Measurements from ENCODE around the gene CHCHD3. TPM values are rescaled to one million over a fixed set of nuclear protein-coding genes. Genes with fewer than 3 reads are reported as not detected.

Gene CHCHD3
- total and polyA plus RNA-seq, 9 of the 15 experiments (the other 6 are each of a cell fraction or from before 2014, with no cell fraction given) = 66.2 to 279 (median 204) TPM

DNA sequence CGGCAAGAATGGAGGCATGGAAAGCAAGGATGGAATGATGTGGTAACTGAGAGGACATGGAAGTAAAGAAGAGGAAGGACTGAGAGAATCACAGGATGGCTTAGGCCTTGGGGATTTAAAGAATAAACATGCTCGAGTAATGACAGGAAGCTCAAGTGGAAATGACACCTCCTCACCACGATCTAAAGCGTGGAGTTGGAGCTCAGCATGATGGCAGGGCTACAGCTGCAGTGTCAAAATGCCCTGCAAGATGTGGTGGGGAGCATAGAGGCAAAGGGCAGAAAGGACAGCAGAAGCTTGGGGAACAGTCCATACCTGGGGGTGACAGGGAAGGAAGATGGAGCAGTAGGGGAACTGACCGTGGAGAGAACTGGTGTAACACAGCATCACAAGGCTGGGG is 276.1 kb downstream of the CHCHD3 start:
- Histone ChIP-seq H3K4me3 (no peak overlapping the region), H3K79me2 (ENCODE audit: control insufficient read depth, insufficient read depth, low read length) (no peaks in the 10 kb centered on the region), H3K4me1 (replicated peaks in 1 of 2; ENCODE audit: control insufficient read depth in 2 of 2, insufficient read depth in 2 of 2, low read length in 2 of 2) (no peaks in the 10 kb centered on the region), H3K27ac (ENCODE audit: extremely low read depth, low read depth, low read length) (no peak overlapping the region), H4K20me1 (replicated peaks; ENCODE audit: control insufficient read depth, insufficient read depth, low read length) (peaks cover 3% of the 10 kb centered on the region; the same call in 1 of the 2 replicates), H2AFZ (ENCODE audit: low read depth, low read length) (no peak overlapping the region), H3K9ac (ENCODE audit: insufficient read depth in 1 of 2, low read depth in 2 of 2, low read length in 2 of 2) (no peak overlapping the region), H3K9me1 (ENCODE audit: control insufficient read depth, insufficient read depth, low read length) (no peaks in the 10 kb centered on the region), H3K4me2 (ENCODE audit: insufficient read depth, low read length) (no peak overlapping the region), H3K9me3 (replicated peaks; ENCODE audit: control insufficient read depth, insufficient read depth, low read depth, low read length) (no peaks in the 10 kb centered on the region), H3K36me3 (ENCODE audit: control insufficient read depth, insufficient read depth, low read length) (no peaks in the 10 kb centered on the region; the same call in 2 of the 3 replicates), H3K27me3 (ENCODE audit: control insufficient read depth in 2 of 2, insufficient read depth in 2 of 2, low read length in 2 of 2) (no peaks in the 10 kb centered on the region)
- ATAC-seq = no peak
- TF ChIP-seq PRMT5 (CRISPR knock-in tag; IDR thresholded peaks at IDR 0.05) = no peak
- TF ChIP-seq PHF8 (IDR thresholded peaks at IDR 0.05; ENCODE audit: borderline replicate concordance, low read length) = peak; percentile 6; the same call in 1 of the 2 replicates
- 0 out of 2 replicates have a peak, but pooled peaks have one; percentile 34 for TF ChIP-seq IRF2 (CRISPR knock-in tag; IDR thresholded peaks at IDR 0.05)
- DNase-seq (ENCODE audit: extremely low read depth in 1 of 4, low spot score in 3 of 4) = no peak
- intact Hi-C loops (cut with micrococcal nuclease) (no loop called here), in situ Hi-C loops (cut with MboI) (no loop called here)
- no peak for FAIRE-seq
- CTCF ChIA-PET (ENCODE audit: low intra/inter-chr PET ratio) = no interaction called here
- POLR2A ChIA-PET = interaction anchor here (0.6 to 2.4 kb wide), 3 partner anchors 9 to 1036 kb away, joined by 3 to 8 read pairs (median 5); no protein-coding TSS in a partner anchor
- WGBS (ENCODE audit: insufficient coverage, low coverage, missing lambda C conversion rate) = 68% methylated on average over 5 of the region's 5 CpGs
- no TSS peak for BruUV-seq (replicated peaks)

- no peaks in the 10 kb centered on the region for H3K9me3 ChIP-seq (replicated peaks; ENCODE audit: control insufficient read depth, insufficient read depth, low read depth, low read length)
- TF ChIP-seq FOXJ2 (tag; IDR thresholded peaks at IDR 0.05) = no peak
- TF ChIP-seq PHF8 (IDR thresholded peaks at IDR 0.05; ENCODE audit: borderline replicate concordance, low read length) = 0 out of 2 replicates have a peak, but pooled peaks have one; percentile 0
- no peaks in the 10 kb centered on the region; the same call in 2 of the 3 replicates for H3K36me3 ChIP-seq (ENCODE audit: control insufficient read depth, insufficient read depth, low read length)
- DNase-seq (ENCODE audit: extremely low read depth in 1 of 4, low spot score in 3 of 4) (no peak), FAIRE-seq (no peak), ATAC-seq (no peak; the same call in 2 of the 3 replicates)
- no peak overlapping the region for H3K9ac ChIP-seq (ENCODE audit: insufficient read depth in 1 of 2, low read depth in 2 of 2, low read length in 2 of 2)
- H3K9me1 ChIP-seq (ENCODE audit: control insufficient read depth, insufficient read depth, low read length) = no peaks in the 10 kb centered on the region
- intact Hi-C loops (cut with micrococcal nuclease) (no loop called here), in situ Hi-C loops (cut with MboI) (no loop called here)
- peaks cover 3% of the 10 kb centered on the region; the same call in 1 of the 2 replicates for H4K20me1 ChIP-seq (replicated peaks; ENCODE audit: control insufficient read depth, insufficient read depth, low read length)
- H3K4me2 ChIP-seq (ENCODE audit: insufficient read depth, low read length) = no peak overlapping the region
- no peak overlapping the region for H3K27ac ChIP-seq (ENCODE audit: extremely low read depth, low read depth, low read length)
- no peaks in the 10 kb centered on the region for H3K4me1 ChIP-seq (replicated peaks in 1 of 2; ENCODE audit: control insufficient read depth in 2 of 2, insufficient read depth in 2 of 2, low read length in 2 of 2)
- no peak overlapping the region for H2AFZ ChIP-seq (ENCODE audit: low read depth, low read length)
- no peaks in the 10 kb centered on the region for H3K79me2 ChIP-seq (ENCODE audit: control insufficient read depth, insufficient read depth, low read length)
- ChIA-PET POLR2A (no interaction called here), CTCF (ENCODE audit: low intra/inter-chr PET ratio) (no interaction called here)
- BruUV-seq (replicated peaks) = no TSS peak
- H3K27me3 ChIP-seq (ENCODE audit: control insufficient read depth in 2 of 2, insufficient read depth in 2 of 2, low read length in 2 of 2) = no peaks in the 10 kb centered on the region
- no peak overlapping the region for H3K4me3 ChIP-seq
- 65% methylated on average over 7 of the region's 7 CpGs for WGBS (ENCODE audit: insufficient coverage, low coverage, missing lambda C conversion rate)
These were observed 276.9 kb downstream of the CHCHD3 start for GRCh38 chr7:132804849-132805485.

All from K562 (cell line).